NCI-H345 treated with DMSO at 0.1 percent for 48 hours (cell line): Measurements from ENCODE around the gene KRT34.
"Not testable (repeated sequence)": the region's sequence is repeated elsewhere in the genome, so short reads cannot be mapped to it uniquely, and the experiment has no call there.

Experiments used
- DNase-seq: peaks from one replicate; lab custom pipeline; 2025; ENCODE audit not compliant: unreplicated experiment; lab: John Stamatoyannopoulos, UW

Gene KRT34

DNA sequence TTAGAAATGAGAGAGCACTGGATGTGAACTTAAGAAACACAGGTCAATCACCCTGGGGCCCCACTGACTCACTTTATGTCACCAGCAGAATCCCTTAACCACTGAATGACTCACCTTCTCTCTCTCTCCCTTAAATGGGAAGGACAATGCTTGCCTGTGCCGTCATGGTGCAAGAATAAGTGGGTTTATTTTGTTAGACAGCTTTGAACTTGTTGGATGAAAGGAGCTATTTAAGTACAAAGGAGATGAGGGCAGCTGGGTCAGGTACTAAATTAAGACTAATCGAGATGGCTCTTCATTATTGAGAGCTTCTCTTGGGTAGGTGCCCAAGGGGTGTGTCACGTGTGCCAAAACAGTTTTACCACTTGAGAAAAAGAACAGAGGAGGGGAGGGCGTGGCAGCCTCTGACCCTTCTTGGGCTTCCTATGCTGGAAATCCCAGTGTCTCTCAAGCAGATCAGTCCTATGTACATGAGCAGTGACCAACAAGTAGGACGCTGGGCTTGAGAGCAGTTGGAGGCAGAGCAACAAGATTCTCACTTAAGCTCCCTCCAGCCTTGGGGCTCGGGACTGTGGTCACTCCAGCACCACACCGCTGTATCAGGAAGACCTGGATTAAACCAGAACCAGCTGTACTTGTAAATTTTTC, 22.0 kb upstream of the KRT34 start:
- DNase-seq: no peak

DNA sequence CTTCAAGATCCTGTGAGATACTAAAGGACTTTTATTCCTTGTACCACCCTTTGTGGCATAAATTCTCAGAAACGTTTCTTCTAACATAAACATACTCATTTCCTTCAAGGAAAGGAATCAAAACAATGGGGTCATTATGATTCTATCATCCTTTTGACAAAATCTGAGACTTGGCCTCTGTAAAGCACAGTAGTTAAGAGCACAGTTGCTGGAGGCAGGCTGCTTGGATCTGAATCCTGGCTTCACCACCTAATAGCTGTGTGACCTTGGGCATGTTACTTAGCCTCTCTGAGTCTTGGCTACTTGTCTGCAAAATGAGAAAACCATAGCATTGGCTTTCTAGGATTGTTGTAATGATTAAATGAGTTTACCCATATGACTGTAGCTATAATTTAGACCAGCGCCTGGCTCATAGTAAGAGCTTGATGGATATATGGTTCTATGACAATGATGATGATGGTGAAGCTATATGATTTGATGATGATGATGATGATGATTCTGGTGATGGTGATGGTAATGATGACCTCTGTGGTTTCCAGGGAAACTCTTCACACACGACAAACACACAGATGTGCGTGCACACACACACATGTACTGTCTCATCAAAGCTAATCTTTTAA, 21.4 kb upstream of the KRT34 start:
- no peak for DNase-seq

DNA sequence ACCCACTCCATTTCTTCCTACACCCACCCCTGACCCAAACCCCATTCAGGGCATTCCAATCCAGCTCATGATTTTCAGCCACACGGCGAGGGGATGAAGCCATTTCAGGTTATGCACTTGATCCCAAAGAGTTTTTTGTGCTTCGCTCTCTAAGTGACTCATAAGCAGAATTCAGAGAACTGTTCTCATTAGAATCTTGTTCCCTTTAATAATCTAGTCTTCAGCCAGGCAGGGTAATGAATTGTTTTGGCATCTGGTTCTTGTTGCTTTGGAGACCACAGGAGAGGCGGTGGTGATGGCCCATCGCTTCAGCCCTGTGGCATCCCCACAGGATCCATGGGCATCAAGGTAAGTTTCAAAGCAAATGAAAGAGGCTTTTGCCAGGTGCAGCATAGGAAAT, 20.1 kb upstream of the KRT34 start:
- DNase-seq: no peak

DNA sequence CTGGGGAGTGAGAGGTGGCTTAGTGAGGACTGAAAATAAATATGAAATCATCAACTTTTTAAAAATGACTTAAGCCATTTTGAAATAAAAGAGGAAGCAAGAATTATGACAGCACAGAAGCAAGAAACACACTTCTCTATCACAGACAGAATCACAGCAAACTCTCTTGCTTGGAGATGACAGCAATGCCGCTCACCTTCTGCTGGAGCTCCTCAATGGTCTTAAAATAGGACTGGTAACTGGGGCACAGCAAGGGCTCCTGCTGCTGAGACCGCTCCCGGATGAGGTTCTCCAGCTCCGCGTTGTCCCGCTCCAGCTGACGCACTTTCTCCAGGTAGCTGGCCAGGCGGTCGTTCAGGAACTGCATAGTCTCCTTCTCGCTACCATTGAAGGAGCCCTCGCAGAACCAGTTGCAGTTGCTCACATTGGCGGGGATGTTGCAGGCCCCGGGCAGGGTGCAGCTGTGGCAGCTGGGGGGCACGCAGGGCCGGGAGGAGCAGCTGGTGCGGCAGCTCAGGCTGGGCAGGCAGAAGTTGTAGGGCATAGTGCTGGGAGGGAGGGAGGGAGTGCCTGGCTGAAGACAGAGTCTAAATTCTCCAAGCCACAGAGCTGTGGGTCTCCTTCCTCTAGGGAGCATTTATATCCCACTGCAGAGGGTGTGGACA, 15.0 kb upstream of the KRT34 start, which contains the start of gene KRT31:
KRT31 (minus strand) TSS at position 613 of the 665 bp plus-strand sequence; CDS start at position 544, 69 bp downstream.
- DNase-seq: no peak

DNA sequence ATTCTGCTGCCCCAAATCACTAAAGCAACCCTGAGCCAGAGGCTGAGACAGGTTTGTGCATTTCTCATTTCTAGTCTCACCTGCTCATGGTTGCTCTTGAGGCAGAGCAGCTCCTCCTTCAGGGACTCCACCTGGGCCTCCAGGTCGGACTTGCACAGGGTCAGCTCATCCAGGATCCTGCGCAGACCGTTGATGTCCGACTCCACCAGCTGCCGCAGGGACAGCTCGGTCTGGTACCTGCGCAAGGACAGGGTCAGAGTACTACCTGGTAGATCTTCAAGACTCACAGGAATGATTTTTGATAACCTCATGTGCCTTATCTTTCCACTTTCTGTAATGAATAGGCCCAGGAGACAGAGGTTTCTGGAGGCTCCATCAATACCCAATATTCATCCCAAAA, 14.2 kb upstream of the KRT34 start:
- no peak for DNase-seq

DNA sequence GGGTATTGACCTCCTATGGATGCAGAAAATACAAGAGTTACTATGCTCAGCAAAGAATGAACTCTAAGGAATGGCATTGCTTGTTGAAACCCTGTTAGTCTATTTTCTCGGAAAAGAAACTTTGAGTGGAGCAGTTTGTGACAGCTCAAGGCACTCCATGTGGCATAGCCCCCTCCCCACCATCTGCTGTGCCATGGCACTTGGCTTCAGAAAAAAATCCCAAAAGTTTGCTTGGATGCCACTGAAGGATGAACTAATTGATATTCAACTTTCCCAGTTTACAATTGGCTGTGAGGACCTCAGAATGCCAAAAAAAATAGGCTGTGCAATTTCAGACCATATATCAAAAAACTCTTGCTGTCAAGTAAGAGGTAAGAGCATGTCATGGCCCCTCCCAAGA, 13.5 kb upstream of the KRT34 start:
- no peak for DNase-seq

DNA sequence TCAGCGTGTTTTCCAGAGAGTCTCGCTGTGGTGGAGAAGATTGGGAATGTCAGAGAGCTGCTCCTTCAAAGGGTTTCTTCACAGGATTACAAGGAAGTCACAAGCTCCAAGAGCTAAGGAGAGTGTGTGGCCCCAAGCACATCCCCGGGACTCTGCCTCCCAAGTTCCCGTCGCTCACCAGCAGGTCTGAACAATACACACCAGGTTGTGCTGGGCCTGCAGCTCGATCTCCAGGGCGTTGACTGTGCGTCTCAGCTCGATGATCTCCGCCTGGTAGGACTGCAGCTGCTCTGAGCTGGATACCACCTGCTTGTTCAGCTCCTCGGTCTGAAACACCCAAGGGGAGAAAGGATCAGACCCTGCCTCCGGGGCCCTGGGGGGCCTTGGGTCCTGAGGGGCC, 12.9 kb upstream of the KRT34 start:
- DNase-seq: not testable (repeated sequence)

DNA sequence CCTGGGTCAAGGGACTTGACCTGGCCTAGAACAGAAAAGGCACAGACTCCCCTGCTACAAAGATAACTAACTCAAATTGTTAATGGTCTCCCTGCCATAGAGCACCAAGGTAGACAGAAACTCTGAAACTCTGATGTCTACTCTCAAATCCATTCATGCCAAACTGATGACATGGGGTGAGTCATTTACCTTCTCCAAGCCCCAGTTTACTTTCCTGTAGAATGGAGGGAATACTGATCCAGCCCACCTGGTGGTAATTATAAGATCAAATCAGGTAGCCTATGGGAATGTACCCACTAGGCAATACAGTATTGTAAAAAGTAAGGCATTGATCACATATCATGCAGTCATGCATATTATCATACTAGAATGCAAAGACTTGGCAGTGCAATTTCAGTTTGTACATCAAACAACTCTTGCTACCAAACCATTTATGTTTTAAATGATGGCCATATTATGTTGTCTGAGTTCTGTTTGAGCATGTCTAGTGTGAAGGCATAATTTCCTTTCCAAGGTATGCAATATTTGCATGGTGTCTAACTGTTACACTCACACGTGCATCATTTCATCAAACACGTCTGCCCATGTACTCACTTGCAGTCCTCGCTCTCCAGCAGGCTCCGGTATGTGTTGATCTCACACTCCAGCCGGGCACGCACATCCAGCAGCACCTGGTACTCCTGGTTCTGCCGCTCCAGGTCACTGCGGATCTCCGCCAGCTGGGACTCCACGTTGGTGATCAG, 12.3 kb upstream of the KRT34 start:
- DNase-seq: no peak

DNA sequence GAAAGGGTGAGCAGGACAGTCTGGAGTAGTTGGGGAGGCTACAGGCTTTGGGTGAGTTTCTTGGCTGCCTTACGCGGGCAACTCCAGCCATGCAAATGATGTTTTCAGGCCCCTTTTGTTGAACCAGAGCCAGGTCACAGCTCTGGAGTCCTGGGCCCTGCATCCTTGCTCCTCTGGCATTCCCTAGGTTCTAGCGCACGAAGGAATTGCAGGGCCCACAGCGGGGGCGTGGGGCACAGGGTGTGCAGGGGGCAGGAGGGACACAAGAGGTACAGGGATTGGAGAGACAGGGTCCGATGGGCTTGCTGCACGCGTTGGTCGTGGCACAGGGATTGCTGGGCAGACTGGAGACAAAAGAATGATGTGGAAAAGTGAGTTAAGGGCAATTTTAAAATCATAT, 11.7 kb upstream of the KRT34 start:
- DNase-seq: no peak

DNA sequence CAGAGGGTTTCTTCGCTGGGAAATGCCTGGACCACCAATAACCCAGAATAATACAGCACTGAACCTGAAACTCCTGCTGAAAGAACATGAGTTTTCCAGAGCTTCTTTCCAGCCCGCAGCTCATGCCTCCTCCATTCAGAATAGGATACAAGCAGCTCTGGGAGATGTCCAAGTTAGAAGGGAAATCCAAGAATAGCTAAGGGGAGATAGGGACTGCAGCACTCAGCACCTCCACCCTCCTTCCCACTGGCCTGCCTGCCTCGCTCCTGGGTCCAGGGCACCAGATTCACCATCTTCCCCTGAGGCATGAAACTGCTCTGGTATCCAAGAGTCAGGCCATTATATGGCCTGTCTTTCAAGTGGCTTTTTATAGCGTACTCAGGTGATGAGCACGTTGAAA, 11.2 kb upstream of the KRT34 start:
- no peak for DNase-seq

DNA sequence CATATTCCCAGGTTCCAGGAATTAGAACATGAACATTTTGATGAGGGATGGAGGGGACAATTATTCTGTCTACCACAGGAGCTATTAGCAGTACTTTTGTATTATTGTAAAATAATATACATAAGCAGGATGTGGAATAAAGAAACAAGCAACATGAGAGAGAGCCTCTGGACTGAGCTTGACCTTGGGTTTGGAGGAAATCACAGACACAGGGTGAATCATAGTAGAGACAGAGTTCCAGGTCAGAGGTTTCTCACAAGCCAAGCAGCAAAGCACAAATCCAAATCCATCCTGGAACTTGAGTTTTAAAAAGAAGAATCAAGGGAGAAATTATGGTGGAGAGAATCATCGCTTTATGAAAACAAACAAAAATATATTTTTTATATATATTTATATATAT, 10.2 kb upstream of the KRT34 start:
- DNase-seq: no peak

DNA sequence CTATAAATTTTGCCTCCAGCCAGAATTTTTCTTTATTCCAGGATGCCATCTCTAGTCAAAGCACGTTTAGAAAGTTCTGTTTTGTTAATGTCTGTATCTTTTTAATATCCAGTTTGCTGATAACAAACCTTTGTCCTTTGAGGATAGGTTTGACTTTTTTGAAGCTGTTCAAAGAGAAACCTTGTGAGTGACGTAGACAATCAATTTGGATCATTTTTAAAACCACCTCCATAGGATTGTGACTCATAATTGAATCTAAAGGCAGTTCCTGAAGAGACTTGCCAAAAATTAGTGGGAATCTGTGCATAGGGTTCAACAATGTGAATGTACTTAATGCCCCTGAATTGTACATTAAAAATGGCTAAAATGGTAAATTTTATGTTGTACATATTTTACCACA, 9.4 kb upstream of the KRT34 start:
- no peak for DNase-seq

DNA sequence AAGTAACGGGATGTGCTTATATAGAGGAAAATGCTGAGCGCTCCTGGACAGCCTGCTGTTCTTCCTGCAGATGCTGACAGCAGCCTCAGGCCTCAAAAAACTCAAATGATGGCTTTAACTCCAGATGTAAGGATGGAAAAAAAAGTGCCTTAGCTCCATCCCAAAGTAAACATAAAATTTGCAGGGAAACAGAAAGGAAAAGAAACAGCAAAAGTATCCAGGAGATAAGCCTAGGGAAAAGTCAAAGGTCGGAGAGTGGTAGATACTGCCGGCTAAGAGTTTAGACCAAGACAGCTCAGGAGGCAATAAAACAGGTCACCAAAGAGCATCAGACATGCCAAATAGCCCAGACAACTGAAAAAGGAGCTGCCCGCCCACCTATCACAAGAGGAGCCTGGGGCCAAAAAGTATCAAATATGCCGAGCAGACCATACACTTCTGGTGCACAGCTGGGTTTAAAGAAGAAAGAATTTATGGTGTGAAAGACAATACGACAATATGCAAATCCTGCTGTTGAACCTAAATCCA, 8.4 kb upstream of the KRT34 start:
- DNase-seq: no peak

DNA sequence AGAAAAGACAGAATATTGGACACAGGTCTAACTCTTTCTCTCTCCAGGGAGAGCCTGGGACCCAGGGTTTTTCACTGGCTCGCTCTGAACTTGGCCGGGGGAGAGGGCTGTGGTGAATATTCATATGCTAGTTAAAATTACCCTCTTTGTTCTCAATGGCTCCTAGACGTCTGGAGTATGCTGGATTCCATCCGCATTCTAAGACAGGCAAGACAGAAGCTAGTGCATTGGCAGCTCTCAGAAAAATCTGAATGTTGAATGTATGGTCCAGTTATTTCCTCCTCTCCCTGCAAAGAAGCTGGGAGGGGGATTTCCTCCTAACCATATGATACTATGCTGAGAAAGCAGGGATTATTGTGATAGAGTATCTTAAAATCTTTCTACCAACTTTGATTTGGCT, 5.6 kb upstream of the KRT34 start:
- no peak for DNase-seq

DNA sequence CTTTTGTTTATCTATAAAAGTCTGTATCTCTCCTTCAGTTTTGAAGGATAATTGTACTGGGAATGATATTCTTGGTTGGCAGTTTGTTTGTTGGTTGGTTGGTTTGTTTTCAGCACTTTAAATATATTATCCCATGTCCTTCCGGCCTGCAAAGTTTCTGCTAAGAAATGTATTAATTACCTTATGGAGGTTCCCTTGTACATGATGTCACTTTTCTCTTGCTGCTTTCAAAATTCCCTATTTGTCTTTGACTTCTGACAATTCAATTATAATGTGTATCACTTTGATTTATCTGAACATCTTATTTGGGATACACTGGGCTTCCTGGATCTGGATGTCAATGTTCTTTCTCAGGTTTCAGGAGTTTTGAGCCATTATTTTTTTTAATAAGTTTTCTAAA, 4.1 kb upstream of the KRT34 start:
- no peak for DNase-seq

DNA sequence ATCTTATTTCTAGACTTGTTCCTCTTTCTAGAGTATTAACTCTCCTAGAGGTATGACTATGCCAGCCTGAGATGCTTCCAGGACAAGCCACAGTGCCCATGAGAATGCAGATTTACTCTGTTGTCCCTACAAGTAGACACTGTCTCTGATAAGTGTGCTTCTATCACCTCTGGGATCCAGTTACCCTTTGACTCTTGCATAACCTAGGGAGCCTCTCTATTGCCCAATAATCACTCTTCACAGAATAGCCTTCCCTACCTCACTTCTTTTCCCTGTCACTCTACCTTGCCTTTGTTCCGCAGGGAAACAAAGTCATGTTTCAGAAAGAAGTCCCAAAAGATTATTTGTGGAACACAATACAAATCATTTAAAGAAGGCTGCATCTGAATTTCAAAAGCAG, 1.6 kb upstream of the KRT34 start:
- no peak for DNase-seq

DNA sequence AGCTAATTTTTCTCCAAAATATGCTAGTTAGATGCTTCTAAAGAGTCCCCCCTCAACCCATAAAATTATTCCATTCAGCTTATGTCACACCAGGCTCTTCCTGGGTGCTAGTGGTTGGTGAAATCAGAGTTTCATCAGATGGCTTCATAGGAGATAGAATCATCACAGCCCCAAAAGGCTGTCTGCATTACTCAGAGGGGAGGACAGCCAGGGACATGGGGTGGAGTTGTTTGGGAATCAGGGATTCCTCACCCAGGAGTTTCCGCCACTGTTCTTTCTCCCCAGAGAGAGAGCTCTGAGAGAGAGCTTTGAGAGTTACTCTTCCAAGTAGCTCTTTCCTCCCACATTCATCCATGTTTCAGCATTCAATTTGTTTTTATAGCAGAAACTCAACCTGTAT, 288 bp upstream of the KRT34 start:
- DNase-seq: no peak

DNA sequence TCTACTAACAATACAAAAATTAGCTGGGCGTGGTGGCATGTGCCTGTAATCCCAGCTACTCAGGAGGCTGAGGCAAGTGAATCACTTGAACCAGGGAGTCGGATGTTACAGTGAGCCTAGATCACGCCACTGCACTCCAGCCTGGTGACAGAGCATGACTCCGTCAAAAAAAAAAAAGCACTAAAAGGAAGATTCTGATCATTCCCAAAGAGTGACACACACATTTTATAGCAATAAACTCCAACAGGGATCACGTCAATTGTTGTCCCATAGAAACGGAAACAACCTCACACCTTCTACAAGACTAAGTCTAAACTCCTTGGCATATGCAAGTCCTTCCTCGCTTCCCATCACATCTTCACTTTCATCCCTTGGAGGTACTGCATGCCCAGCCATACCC, 2.0 kb downstream of the KRT34 start:
- not testable (repeated sequence) for DNase-seq

DNA sequence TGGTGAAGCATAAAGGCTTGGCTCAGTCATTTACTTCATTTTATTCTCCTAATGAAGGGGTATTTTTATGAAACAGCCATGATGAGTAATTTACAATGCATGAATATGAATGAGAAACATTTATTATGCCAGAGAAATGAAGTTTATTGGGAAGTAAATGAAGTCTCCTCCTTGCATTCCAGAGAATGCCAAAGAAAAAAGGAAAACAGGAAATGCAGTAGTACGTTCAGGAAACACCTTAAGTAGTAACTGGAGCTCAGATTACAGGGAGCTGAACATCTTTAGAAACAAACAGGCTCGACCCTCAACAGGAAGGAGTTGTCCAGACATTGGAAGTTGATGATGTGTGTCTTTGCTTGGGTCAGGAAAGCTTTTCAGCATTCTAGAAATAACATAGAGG, 4.6 kb downstream of the KRT34 start:
- DNase-seq: no peak

DNA sequence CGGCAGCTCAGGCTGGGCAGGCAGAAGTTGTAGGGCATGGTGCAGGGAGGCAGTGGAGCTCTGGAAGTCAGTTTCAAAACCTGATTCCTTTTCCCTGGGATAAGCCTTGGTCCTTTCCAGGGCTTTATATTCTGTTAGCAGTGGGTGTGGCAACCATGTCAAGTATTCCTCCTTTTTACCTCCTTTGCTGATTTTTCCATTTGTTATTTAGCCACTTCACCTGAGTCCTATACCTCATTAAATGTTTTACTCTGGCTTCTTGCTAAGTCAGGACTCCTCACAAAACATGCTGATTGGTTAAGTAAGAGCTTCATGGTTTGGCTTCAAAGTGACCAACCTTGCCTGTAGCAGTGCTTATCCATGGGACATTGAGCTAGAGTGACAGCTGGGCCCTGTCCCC, 12.4 kb downstream of the KRT34 start, which contains the start of gene KRT33B:
KRT33B (minus strand) TSS at position 101 of the 400 bp plus-strand sequence; CDS start at position 38, 63 bp downstream.
- no peak for DNase-seq

DNA sequence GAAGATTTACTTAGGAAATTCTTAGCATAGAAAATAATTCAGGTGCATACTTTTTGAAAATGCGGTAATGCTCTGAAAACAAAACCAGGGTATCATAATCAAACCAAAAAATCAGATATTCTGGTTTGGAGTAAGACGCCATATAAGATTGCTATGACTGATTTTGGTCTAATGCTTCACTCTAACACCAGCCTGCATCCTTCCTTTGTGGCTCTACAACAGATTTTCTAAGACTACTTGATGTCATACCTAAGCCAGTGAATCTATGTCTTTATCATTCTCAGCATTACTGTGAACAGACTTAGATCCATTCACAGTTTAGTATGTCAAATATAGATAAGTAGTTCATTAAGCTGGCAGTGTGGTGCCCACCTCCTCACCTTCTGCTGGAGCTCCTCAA, 13.1 kb downstream of the KRT34 start:
- no peak for DNase-seq
